SK-N-SH (cell line): ENCODE results near the gene CPLANE1. TPM values are rescaled to one million over a fixed set of nuclear protein-coding genes. Genes with fewer than 3 reads are reported as not detected.

Experiments used
- CTCF ChIA-PET: fragments of 300-600, 350-600 bp; formaldehyde crosslinking; extraction: SDS; loops from one replicate; lab custom pipeline; 2021; lab: Yijun Ruan, JAX
- POLR2A ChIA-PET: fragments of 350-600 bp; sonication (Branson Sonifier 250); formaldehyde crosslinking; extraction: SDS; loops from one replicate; lab custom pipeline; 2020; ENCODE audit warnings: antibody characterized with exemption, inconsistent platforms; lab: Yijun Ruan, JAX
- DNase-seq: peaks from one replicate; pipeline ENCODE4 v3.0.0; 2012
- H2AFZ ChIP-seq: fragments of 200-600 bp; sonication (generic); 2 replicates; pipeline ENCODE4 v1.8.1; 2016; ENCODE audit warnings: antibody characterized with exemption, mild to moderate bottlenecking, low read depth
- H3F3A ChIP-seq: fragments of 200-600 bp; sonication (generic); replicated peaks from 2 replicates; pipeline ENCODE3; 2016; ENCODE audit warnings: antibody characterized with exemption, mild to moderate bottlenecking; ENCODE audit not compliant: insufficient read depth
- H3K27ac ChIP-seq, 2 experiments: fragments of 200-500 bp in 1 of 2; fragments of 200-600 bp in 1 of 2; sonication (Bioruptor generic) in 1 of 2; sonication (generic), shearing (Covaris generic) in 1 of 2; 2 replicates each; pipeline versions ENCODE4 v1.5.1 to v1.6.1; 2014 to 2016; ENCODE audit warnings: low read depth in 2 of 2, inconsistent platforms in 1 of 2, low read length in 1 of 2, mild to moderate bottlenecking in 1 of 2, mixed read lengths in 1 of 2
- H3K27me3 ChIP-seq: fragments of 200-600 bp; sonication (generic), shearing (Covaris generic); 2 replicates; pipeline ENCODE4 v1.6.1; 2016; ENCODE audit warnings: mixed run types; ENCODE audit not compliant: insufficient read depth
- H3K36me3 ChIP-seq, 2 experiments: fragments of 200-500 bp in 1 of 2; fragments of 200-600 bp in 1 of 2; sonication (Bioruptor generic) in 1 of 2; sonication (generic) in 1 of 2; replicated peaks in 1 of 2; 2 replicates each; pipeline versions ENCODE3 to v1.5.1; 2014 to 2016; ENCODE audit warnings: low read length in 1 of 2, mild to moderate bottlenecking in 1 of 2; ENCODE audit not compliant: insufficient read depth in 2 of 2, control insufficient read depth in 1 of 2
- H3K4me1 ChIP-seq, 2 experiments: fragments of 200-500 bp in 1 of 2; fragments of 200-600 bp in 1 of 2; sonication (Bioruptor generic) in 1 of 2; sonication (generic), shearing (Covaris generic) in 1 of 2; 2 replicates each; pipeline versions ENCODE4 v1.5.1 to v1.6.1; 2014 to 2016; ENCODE audit warnings: low read depth in 1 of 2, low read length in 1 of 2, mixed run types in 1 of 2; ENCODE audit not compliant: insufficient read depth in 2 of 2, control insufficient read depth in 1 of 2
- H3K4me2 ChIP-seq: fragments of 200-600 bp; sonication (generic), shearing (Covaris generic); 2 replicates; pipeline ENCODE4 v1.6.1; 2017; ENCODE audit warnings: mixed run types
- H3K4me3 ChIP-seq, 2 experiments: fragments of 200-500 bp in 1 of 2; fragments of 200-600 bp in 1 of 2; sonication (Bioruptor generic) in 1 of 2; sonication (generic), shearing (Covaris generic) in 1 of 2; 2 replicates each; pipeline versions ENCODE4 v1.5.1 to v1.8.1; 2014 to 2016; ENCODE audit warnings: low read depth in 2 of 2, inconsistent platforms in 1 of 2, low read length in 1 of 2, mild to moderate bottlenecking in 1 of 2, mixed read lengths in 1 of 2, moderate library complexity in 1 of 2
- H3K79me2 ChIP-seq: fragments of 200-600 bp; sonication (generic); 2 replicates; pipeline ENCODE4 v1.8.1; 2017; ENCODE audit warnings: mild to moderate bottlenecking; ENCODE audit not compliant: insufficient read depth
- H3K9ac ChIP-seq: fragments of 200-600 bp; sonication (generic); 2 replicates; pipeline ENCODE4 v1.6.1; 2017; ENCODE audit warnings: mixed run types
- H3K9me2 ChIP-seq: fragments of 200-600 bp; sonication (generic); 2 replicates; pipeline ENCODE4 v1.6.1; 2017; ENCODE audit warnings: mixed run types
- H3K9me3 ChIP-seq: fragments of 200-600 bp; sonication (generic); 2 replicates; pipeline ENCODE4 v1.6.1; 2017; ENCODE audit warnings: mixed run types, mild to moderate bottlenecking, moderate library complexity
- H4K20me1 ChIP-seq: fragments of 200-600 bp; sonication (generic); 2 replicates; pipeline ENCODE4 v1.6.1; 2017; ENCODE audit warnings: mild to moderate bottlenecking, mixed run types; ENCODE audit not compliant: insufficient read depth
- CHD2 ChIP-seq: fragments of 150-350 bp; IDR thresholded peaks from 2 replicates; pipeline ENCODE4 v1.6.1; 2018; ENCODE audit warnings: low read length; ENCODE audit not compliant: partially characterized antibody
- FOSL2 ChIP-seq: IDR thresholded peaks from 2 replicates; pipeline ENCODE4 v1.4.0; 2012; ENCODE audit warnings: low read depth, mild to moderate bottlenecking, moderate library complexity, borderline replicate concordance
- FOXJ3 ChIP-seq: sonication (generic); formaldehyde crosslinking; IDR thresholded peaks from 2 replicates; pipeline ENCODE4 v1.5.1; 2020; ENCODE audit warnings: mild to moderate bottlenecking, missing genetic modification reagents
- GABPA ChIP-seq: IDR thresholded peaks from 2 replicates; pipeline ENCODE4 v1.4.0; 2012; ENCODE audit warnings: low read depth, mild to moderate bottlenecking
- IRF3 ChIP-seq: fragments of 150-350 bp; IDR thresholded peaks from 2 replicates; pipeline ENCODE4 v1.6.1; 2016; ENCODE audit warnings: mild to moderate bottlenecking, low read depth, low read length
- JUND ChIP-seq: IDR thresholded peaks from 2 replicates; pipeline ENCODE4 v1.4.0; 2012
- MXI1 ChIP-seq: IDR thresholded peaks from 2 replicates; pipeline ENCODE4 v1.6.1; 2012; ENCODE audit warnings: mild to moderate bottlenecking, low read depth, low read length, improper control_type of control experiment
- NFIC ChIP-seq: IDR thresholded peaks from 2 replicates; pipeline ENCODE4 v1.4.0; 2012; ENCODE audit warnings: borderline replicate concordance
- PBX3 ChIP-seq: IDR thresholded peaks from 2 replicates; pipeline ENCODE4; 2012
- POLR2AphosphoS5 ChIP-seq: IDR thresholded peaks from 2 replicates; pipeline ENCODE4 v1.6.1; 2012; ENCODE audit warnings: low read depth, low read length
- RCOR1 ChIP-seq: fragments of 150-350 bp; IDR thresholded peaks from 2 replicates; pipeline ENCODE4 v1.6.1; 2017; ENCODE audit warnings: antibody characterized with exemption, low read length
- RFX5 ChIP-seq: IDR thresholded peaks from 2 replicates; pipeline ENCODE4 v1.6.1; 2012; ENCODE audit warnings: mild to moderate bottlenecking, improper control_type of control experiment, low read length
- RXRA ChIP-seq: IDR thresholded peaks from 2 replicates; pipeline ENCODE4 v1.4.0; 2012; ENCODE audit warnings: low read depth, mild to moderate bottlenecking, borderline replicate concordance
- WGBS: methylation state at CpG from one replicate; pipeline ENCODE4 v1.1.6; 2017; ENCODE audit warnings: low lambda C conversion rate; 5-methylcytosine and 5-hydroxymethylcytosine counted together
- polyA plus RNA-seq, 3 experiments: library from polyadenylated mRNA; depleted of rRNA; stranded (reverse); fragments of >200 nt; gene quantifications; 2 replicates each; pipeline ENCODE4 v1.2.3, GENCODE V29; 2012
- TF ChIP-seq, protein P1 (sequence below): IDR thresholded peaks from 2 replicates; pipeline ENCODE4 v1.6.1; 2012; ENCODE audit warnings: mild to moderate bottlenecking, low read depth, low read length, moderate library complexity
- TF ChIP-seq, protein P2 (sequence below): IDR thresholded peaks from 2 replicates; pipeline ENCODE4 v1.4.0; 2012; ENCODE audit warnings: low read depth
- TF ChIP-seq, protein P3 (sequence below): IDR thresholded peaks from 2 replicates; pipeline ENCODE4 v1.4.0; 2012; ENCODE audit warnings: low read depth, borderline replicate concordance

Gene CPLANE1
- polyA plus RNA-seq, 1 of the 3 experiments (the other 2 are of a cell fraction) = 3.6 TPM

GRCh38 chr5:37166197-37166596 is 83.0 kb downstream of the CPLANE1 start:
- Histone ChIP-seq H3K79me2 (no peaks in the 10 kb centered on the region), H3K9ac (no peak overlapping the region), H3K9me2 (no peaks in the 10 kb centered on the region), H3K4me2 (no peak overlapping the region), H2AFZ (no peak overlapping the region), H4K20me1 (no peaks in the 10 kb centered on the region), H3K27ac (no peak overlapping the region), H3F3A (peaks cover 9% of the 10 kb centered on the region), H3K27me3 (no peaks in the 10 kb centered on the region), H3K9me3 (no peaks in the 10 kb centered on the region), H3K36me3 (peaks cover 60 to 82% of the 10 kb centered on the region in 2 experiments), H3K4me1 (no peaks in the 10 kb centered on the region)
- POLR2A ChIA-PET = no interaction called here
- DNase-seq = no peak
- CTCF ChIA-PET = no interaction called here
- WGBS = 90% methylated on average over 3 of the region's 3 CpGs
- TF ChIP-seq POLR2AphosphoS5 (no peak), IRF3 (no peak), RCOR1 (no peak), RFX5 (no peak), NFIC (no peak), GABPA (no peak), RXRA (no peak), CHD2 (no peak), JUND (no peak), MXI1 (no peak), FOSL2 (no peak)
- TF ChIP-seq, protein P1, sequence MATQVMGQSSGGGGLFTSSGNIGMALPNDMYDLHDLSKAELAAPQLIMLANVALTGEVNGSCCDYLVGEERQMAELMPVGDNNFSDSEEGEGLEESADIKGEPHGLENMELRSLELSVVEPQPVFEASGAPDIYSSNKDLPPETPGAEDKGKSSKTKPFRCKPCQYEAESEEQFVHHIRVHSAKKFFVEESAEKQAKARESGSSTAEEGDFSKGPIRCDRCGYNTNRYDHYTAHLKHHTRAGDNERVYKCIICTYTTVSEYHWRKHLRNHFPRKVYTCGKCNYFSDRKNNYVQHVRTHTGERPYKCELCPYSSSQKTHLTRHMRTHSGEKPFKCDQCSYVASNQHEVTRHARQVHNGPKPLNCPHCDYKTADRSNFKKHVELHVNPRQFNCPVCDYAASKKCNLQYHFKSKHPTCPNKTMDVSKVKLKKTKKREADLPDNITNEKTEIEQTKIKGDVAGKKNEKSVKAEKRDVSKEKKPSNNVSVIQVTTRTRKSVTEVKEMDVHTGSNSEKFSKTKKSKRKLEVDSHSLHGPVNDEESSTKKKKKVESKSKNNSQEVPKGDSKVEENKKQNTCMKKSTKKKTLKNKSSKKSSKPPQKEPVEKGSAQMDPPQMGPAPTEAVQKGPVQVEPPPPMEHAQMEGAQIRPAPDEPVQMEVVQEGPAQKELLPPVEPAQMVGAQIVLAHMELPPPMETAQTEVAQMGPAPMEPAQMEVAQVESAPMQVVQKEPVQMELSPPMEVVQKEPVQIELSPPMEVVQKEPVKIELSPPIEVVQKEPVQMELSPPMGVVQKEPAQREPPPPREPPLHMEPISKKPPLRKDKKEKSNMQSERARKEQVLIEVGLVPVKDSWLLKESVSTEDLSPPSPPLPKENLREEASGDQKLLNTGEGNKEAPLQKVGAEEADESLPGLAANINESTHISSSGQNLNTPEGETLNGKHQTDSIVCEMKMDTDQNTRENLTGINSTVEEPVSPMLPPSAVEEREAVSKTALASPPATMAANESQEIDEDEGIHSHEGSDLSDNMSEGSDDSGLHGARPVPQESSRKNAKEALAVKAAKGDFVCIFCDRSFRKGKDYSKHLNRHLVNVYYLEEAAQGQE = no peak
- TF ChIP-seq, protein P2, sequence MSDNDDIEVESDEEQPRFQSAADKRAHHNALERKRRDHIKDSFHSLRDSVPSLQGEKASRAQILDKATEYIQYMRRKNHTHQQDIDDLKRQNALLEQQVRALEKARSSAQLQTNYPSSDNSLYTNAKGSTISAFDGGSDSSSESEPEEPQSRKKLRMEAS = no peak
- TF ChIP-seq, protein P3, sequence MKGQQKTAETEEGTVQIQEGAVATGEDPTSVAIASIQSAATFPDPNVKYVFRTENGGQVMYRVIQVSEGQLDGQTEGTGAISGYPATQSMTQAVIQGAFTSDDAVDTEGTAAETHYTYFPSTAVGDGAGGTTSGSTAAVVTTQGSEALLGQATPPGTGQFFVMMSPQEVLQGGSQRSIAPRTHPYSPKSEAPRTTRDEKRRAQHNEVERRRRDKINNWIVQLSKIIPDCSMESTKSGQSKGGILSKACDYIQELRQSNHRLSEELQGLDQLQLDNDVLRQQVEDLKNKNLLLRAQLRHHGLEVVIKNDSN = no peak
- TF ChIP-seq, all 33 proteins: peak for 0
- H3K4me3 ChIP-seq = no peak overlapping the region

DNA sequence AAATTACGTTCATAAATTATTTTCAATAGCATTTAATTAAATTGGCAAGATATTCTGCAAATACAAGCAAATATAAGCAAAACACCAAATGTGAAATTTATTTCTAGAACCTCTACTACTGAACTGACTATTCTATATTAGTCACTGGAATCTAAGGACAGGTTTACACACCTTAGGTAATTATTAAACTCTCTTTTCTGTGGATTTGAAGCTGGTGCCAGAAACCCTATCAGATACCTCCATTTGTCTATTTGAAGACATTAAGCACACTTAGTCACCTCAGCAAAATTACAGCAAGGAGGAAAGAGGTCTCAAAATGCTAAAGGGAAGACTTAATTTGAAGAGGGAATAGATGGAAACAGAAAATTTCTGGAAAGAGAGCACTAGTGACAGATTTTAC is 83.4 kb downstream of the CPLANE1 start:
- Histone ChIP-seq H3K36me3 (peaks cover 58 to 82% of the 10 kb centered on the region in 2 experiments), H3K79me2 (no peaks in the 10 kb centered on the region), H3K27me3 (no peaks in the 10 kb centered on the region), H3K9me2 (no peaks in the 10 kb centered on the region), H4K20me1 (no peaks in the 10 kb centered on the region), H2AFZ (no peak overlapping the region), H3F3A (peaks cover 9% of the 10 kb centered on the region), H3K27ac (no peak overlapping the region), H3K4me1 (no peaks in the 10 kb centered on the region), H3K4me3 (no peak overlapping the region), H3K9ac (no peak overlapping the region), H3K4me2 (no peak overlapping the region), H3K9me3 (no peaks in the 10 kb centered on the region)
- POLR2A ChIA-PET = no interaction called here
- WGBS = 89% methylated on average over 1 of the region's 1 CpG
- CTCF ChIA-PET = no interaction called here
- no peak for DNase-seq
- TF ChIP-seq, protein P1 = no peak
- TF ChIP-seq FOXJ3 = no peak
- TF ChIP-seq PBX3 = no peak
- TF ChIP-seq, protein P3 = no peak
